ENCODE data around the gene PPARA. TPM values are rescaled to one million over a fixed set of nuclear protein-coding genes. Genes with fewer than 3 reads are reported as not detected.

The PPARA gene
- total and polyA plus RNA-seq, 2 donors (not counting 3 experiments of a cell fraction or from before 2014, with no cell fraction given) = 3.1 to 10.7 TPM

- intact Hi-C loops (cut with micrococcal nuclease) (no loop called here), dilution Hi-C loops (cut with MboI; ENCODE audit: extremely low pct_ligation_motif_present, low sequenced_read_pairs) (no loop called here)
- BruUV-seq (replicated peaks) = no TSS peak
- Histone ChIP-seq H3K9me3 (replicated peaks; ENCODE audit: control insufficient read depth, insufficient read depth, low read length) (no peaks in the 10 kb centered on the region), H2AFZ (ENCODE audit: low read depth, low read length) (no peak overlapping the region), H3K4me1 (ENCODE audit: control insufficient read depth, extremely low read depth, insufficient read depth, low read length) (peaks cover 4% of the 10 kb centered on the region), H3K27ac (ENCODE audit: insufficient read depth, low read depth, low read length) (no peak overlapping the region), H3K4me2 (ENCODE audit: insufficient read depth, low read length) (no peak overlapping the region), H3K9me1 (replicated peaks; ENCODE audit: control insufficient read depth, extremely low read depth, insufficient read depth, low read length) (no peaks in the 10 kb centered on the region), H3K36me3 (ENCODE audit: control insufficient read depth in 2 of 2, extremely low read depth in 1 of 2, insufficient read depth in 2 of 2, low read length in 2 of 2) (no peaks in the 10 kb centered on the region), H4K20me1 (replicated peaks; ENCODE audit: control insufficient read depth, extremely low read depth, insufficient read depth, low read length) (no peaks in the 10 kb centered on the region), H3K27me3 (ENCODE audit: control insufficient read depth in 2 of 2, insufficient read depth in 2 of 2, low read length in 2 of 2) (peaks cover 13 to 31% of the 10 kb centered on the region in 2 experiments), H3K4me3 (replicated peaks in 1 of 3; ENCODE audit: insufficient read depth in 1 of 3, low read depth in 1 of 3, low read length in 3 of 3) (no peak overlapping the region), H3K79me2 (ENCODE audit: control insufficient read depth, insufficient read depth, low read length) (no peaks in the 10 kb centered on the region), H3K9ac (replicated peaks; ENCODE audit: extremely low read depth, insufficient read depth, low read length) (no peak overlapping the region)
- no peak for FAIRE-seq
- CTCF ChIA-PET = no interaction called here
- POLR2A ChIA-PET = no interaction called here
- DNase-seq (ENCODE audit: low read depth, low spot score) = no peak
- TF ChIP-seq GATA2 (IDR thresholded peaks at IDR 0.05; ENCODE audit: insufficient read depth, insufficient read length, low read depth, low read length) (no peak), CTCF (IDR thresholded peaks at IDR 0.05; ENCODE audit: extremely low read depth in 1 of 2, insufficient read depth in 1 of 2, low read depth in 1 of 2, low read length in 2 of 2) (no peak), POLR2AphosphoS5 (IDR thresholded peaks at IDR 0.05; ENCODE audit: insufficient read depth, low read depth, low read length) (no peak), EZH2 (IDR thresholded peaks at IDR 0.05; ENCODE audit: borderline replicate concordance, low read depth, low read length, severe bottlenecking) (no peak), MYC (IDR thresholded peaks at IDR 0.05; ENCODE audit: low read depth, low read length) (no peak), MAX (IDR thresholded peaks at IDR 0.05; ENCODE audit: insufficient read depth, insufficient read length) (no peak), JUN (IDR thresholded peaks at IDR 0.05; ENCODE audit: borderline replicate concordance, insufficient read depth, insufficient read length, low read depth) (no peak), POLR2A (IDR thresholded peaks at IDR 0.05; ENCODE audit: low read depth, low read length) (no peak), FOS (IDR thresholded peaks at IDR 0.05; ENCODE audit: borderline replicate concordance, insufficient read depth, low read length) (no peak)
Measured at GRCh38 chr22:46145361-46145851, 4.9 kb upstream of the PPARA start.
